HG03354 (cell line): ENCODE measurements around the gene SCN10A.

Source experiments
- ATAC-seq: cut with Tn5 transposase; IDR thresholded peaks from one replicate; pipeline ENCODE4 v1.9.1; 2021; ENCODE audit warnings: mild to moderate bottlenecking; ENCODE audit not compliant: unreplicated experiment, poor library complexity, severe bottlenecking

Gene SCN10A

GRCh38 chr3:38658841-38659240 is 157.2 kb downstream of the SCN10A start:
- no peak for ATAC-seq

GRCh38 chr3:38657369-38657768 is 158.6 kb downstream of the SCN10A start:
- ATAC-seq: no peak

GRCh38 chr3:38655708-38656300 is 160.2 kb downstream of the SCN10A start:
- no peak for ATAC-seq

GRCh38 chr3:38653685-38654537 is 162.1 kb downstream of the SCN10A start:
- ATAC-seq: no peak

- no peak for ATAC-seq
Observed at GRCh38 chr3:38652934-38653333, 163.1 kb downstream of the SCN10A start.

- ATAC-seq: peak; percentile 72
Observed at GRCh38 chr3:38651153-38651789, 164.7 kb downstream of the SCN10A start.

DNA sequence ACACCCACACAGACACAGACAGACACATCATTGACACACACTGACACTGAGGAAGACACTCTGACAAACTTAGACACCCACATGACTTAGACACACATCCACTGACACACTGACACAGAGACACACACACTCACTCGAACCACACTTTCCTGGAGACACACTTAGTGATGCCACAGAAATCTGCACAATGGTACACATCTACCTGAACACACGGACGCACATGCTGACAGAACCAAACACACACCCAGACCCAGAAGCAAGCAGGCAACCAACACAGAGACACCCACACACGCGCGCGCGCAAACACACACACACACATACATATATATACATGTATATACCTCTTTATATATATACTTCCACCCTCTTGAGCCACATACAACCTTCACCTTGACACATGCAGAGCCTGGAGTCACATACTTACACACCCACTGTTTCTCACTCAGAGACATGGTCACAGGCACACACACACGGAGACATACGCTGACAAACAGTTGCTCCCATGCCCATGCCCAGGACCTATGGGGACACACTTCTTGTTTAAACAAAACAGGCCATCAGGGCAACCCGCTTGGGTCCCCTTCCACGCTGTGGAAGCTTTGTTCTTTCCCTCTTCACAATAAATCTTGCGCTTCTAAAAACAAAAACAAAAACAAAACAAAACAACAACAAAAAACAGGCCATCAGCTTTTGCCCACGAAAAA is 165.6 kb downstream of the SCN10A start:
- no peak for ATAC-seq

DNA sequence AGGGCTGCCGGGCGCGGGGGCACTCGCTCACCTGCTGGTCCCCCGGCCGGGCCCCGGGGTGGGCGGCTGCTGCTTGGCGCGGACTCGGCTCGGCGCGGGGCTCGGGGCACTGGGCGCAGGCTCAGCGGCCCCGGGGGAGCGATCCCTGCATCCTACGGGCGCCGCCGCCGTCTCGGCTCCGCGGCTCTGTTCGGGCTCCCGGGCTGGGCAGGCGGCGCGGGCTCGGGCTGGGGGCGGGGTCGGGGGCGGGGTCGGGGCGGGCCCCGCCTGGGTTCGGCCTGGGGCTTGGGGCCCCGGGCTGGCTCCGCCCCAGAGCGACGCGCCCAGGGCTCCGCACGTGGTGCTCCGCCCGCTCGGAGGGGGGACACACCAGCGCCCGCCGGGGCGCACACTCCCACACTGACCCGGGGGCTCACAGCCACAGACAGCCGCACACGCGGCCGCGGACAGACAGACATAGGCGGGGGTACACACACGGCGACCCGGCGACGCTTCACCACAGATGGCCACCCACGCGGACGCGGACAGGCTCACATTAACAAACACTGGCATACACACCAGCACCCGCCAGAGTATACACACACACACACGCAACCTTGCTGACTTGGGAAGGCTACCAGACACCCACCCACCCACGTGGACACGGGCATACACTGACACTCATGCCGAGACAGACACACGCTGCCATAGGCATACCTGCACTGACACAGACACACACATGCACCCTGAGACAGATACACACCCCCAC is 166.3 kb downstream of the SCN10A start, which contains the start of gene SCN5A:
TSS of gene SCN5A (minus strand) at position 188 of the 748 bp plus-strand sequence. CDS start 16,380 bp downstream, outside the sequence.
- ATAC-seq: peak; percentile 48

DNA sequence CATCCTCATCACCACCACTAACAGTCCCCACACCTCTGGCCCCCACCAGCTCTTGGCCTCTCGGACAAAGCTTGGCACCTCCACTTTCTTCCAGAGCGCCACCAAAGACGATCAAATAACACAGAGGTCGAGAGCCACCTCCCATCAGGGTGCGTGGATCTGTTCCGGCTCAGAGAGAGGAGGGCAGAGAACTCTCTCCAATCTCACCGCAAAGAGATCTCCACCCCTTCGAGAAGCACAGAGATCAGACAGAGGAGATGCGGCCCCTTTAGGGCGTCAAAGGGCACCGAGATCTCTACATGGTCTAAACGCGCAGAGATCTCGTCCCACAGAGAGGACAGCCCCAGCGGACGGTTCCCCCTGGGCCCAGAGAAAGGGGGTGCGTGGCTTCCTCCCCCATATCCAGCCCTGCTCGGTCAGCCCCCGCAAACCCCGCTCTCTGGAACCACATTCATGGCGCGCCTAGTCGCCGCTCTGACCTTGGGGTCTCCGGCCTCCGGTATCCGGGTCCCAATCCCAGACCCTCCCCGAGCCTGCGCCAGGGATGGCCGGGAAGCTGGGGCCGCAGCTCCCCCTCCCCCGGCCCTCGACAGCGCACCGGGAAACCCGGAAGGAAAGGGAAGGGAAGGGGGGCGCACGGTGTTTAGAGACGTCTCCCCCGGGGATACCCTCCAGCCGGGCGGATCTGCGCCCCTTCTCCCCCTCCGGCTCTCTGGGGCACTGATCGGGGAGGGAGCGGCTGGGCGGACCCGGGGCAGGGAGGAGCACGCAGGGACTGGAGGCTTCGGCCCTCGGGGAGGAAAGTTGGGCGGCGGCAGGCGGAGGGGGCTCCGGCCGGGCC is 167.1 kb downstream of the SCN10A start:
- ATAC-seq: no peak

- ATAC-seq: no peak
Observed at GRCh38 chr3:38648024-38648658, 167.9 kb downstream of the SCN10A start.

GRCh38 chr3:38647217-38647970 is 168.6 kb downstream of the SCN10A start:
- ATAC-seq: no peak
